SK-N-SH (cell line): ENCODE results near the gene BAIAP2.

ENCODE experiments used
- CHD2 ChIP-seq: fragments of 150-350 bp; IDR thresholded peaks from 2 replicates; pipeline ENCODE4 v1.6.1; 2018; ENCODE audit warnings: low read length; ENCODE audit not compliant: partially characterized antibody
- CTCF ChIP-seq: fragments of 200-600 bp; sonication (generic); IDR thresholded peaks from 2 replicates; pipeline ENCODE4 v1.6.1; 2017; ENCODE audit warnings: antibody characterized with exemption, mild to moderate bottlenecking, moderate library complexity
- FOXJ3 ChIP-seq: sonication (generic); formaldehyde crosslinking; IDR thresholded peaks from 2 replicates; pipeline ENCODE4 v1.5.1; 2020; ENCODE audit warnings: mild to moderate bottlenecking, missing genetic modification reagents
- POLR2AphosphoS5 ChIP-seq: IDR thresholded peaks from 2 replicates; pipeline ENCODE4 v1.6.1; 2012; ENCODE audit warnings: low read depth, low read length
- RAD21 ChIP-seq: IDR thresholded peaks from 2 replicates; pipeline ENCODE4 v1.6.1; 2012; ENCODE audit warnings: mild to moderate bottlenecking, low read length
- RFX5 ChIP-seq: IDR thresholded peaks from 2 replicates; pipeline ENCODE4 v1.6.1; 2012; ENCODE audit warnings: mild to moderate bottlenecking, improper control_type of control experiment, low read length
- RXRA ChIP-seq: IDR thresholded peaks from 2 replicates; pipeline ENCODE4 v1.4.0; 2012; ENCODE audit warnings: low read depth, mild to moderate bottlenecking, borderline replicate concordance
- TAF1 ChIP-seq: IDR thresholded peaks from 2 replicates; pipeline ENCODE4 v1.6.1; 2012; ENCODE audit warnings: low read depth, mild to moderate bottlenecking, low read length, moderate library complexity, borderline replicate concordance
- TF ChIP-seq, protein P1 (sequence below): fragments of 150-350 bp; IDR thresholded peaks from 2 replicates; pipeline ENCODE4 v1.6.1; 2017; ENCODE audit warnings: antibody characterized with exemption, low read length, low read depth, borderline replicate concordance
- TF ChIP-seq, protein P2 (sequence below): IDR thresholded peaks from 2 replicates; pipeline ENCODE4 v1.6.1; 2012; ENCODE audit warnings: mild to moderate bottlenecking, low read depth, low read length, moderate library complexity
- TF ChIP-seq, protein P3 (sequence below): IDR thresholded peaks from 2 replicates; pipeline ENCODE4 v1.4.0; 2012; ENCODE audit warnings: low read depth, borderline replicate concordance

GRCh38 chr17:81042606-81043005, 7.7 kb downstream of the BAIAP2 start:
- TF ChIP-seq CTCF = no peak
- TF ChIP-seq RXRA = no peak
- no peak for TF ChIP-seq RAD21
- TF ChIP-seq, protein P1, sequence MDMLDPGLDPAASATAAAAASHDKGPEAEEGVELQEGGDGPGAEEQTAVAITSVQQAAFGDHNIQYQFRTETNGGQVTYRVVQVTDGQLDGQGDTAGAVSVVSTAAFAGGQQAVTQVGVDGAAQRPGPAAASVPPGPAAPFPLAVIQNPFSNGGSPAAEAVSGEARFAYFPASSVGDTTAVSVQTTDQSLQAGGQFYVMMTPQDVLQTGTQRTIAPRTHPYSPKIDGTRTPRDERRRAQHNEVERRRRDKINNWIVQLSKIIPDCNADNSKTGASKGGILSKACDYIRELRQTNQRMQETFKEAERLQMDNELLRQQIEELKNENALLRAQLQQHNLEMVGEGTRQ = no peak
- no peak for TF ChIP-seq RFX5
- TF ChIP-seq POLR2AphosphoS5 = no peak
- no peak for TF ChIP-seq TAF1
- TF ChIP-seq CHD2 = no peak
- TF ChIP-seq, protein P2, sequence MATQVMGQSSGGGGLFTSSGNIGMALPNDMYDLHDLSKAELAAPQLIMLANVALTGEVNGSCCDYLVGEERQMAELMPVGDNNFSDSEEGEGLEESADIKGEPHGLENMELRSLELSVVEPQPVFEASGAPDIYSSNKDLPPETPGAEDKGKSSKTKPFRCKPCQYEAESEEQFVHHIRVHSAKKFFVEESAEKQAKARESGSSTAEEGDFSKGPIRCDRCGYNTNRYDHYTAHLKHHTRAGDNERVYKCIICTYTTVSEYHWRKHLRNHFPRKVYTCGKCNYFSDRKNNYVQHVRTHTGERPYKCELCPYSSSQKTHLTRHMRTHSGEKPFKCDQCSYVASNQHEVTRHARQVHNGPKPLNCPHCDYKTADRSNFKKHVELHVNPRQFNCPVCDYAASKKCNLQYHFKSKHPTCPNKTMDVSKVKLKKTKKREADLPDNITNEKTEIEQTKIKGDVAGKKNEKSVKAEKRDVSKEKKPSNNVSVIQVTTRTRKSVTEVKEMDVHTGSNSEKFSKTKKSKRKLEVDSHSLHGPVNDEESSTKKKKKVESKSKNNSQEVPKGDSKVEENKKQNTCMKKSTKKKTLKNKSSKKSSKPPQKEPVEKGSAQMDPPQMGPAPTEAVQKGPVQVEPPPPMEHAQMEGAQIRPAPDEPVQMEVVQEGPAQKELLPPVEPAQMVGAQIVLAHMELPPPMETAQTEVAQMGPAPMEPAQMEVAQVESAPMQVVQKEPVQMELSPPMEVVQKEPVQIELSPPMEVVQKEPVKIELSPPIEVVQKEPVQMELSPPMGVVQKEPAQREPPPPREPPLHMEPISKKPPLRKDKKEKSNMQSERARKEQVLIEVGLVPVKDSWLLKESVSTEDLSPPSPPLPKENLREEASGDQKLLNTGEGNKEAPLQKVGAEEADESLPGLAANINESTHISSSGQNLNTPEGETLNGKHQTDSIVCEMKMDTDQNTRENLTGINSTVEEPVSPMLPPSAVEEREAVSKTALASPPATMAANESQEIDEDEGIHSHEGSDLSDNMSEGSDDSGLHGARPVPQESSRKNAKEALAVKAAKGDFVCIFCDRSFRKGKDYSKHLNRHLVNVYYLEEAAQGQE = no peak
- TF ChIP-seq, protein P3, sequence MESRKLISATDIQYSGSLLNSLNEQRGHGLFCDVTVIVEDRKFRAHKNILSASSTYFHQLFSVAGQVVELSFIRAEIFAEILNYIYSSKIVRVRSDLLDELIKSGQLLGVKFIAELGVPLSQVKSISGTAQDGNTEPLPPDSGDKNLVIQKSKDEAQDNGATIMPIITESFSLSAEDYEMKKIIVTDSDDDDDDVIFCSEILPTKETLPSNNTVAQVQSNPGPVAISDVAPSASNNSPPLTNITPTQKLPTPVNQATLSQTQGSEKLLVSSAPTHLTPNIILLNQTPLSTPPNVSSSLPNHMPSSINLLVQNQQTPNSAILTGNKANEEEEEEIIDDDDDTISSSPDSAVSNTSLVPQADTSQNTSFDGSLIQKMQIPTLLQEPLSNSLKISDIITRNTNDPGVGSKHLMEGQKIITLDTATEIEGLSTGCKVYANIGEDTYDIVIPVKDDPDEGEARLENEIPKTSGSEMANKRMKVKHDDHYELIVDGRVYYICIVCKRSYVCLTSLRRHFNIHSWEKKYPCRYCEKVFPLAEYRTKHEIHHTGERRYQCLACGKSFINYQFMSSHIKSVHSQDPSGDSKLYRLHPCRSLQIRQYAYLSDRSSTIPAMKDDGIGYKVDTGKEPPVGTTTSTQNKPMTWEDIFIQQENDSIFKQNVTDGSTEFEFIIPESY = no peak
- TF ChIP-seq FOXJ3 (CRISPR knock-in tag) = no peak
